Lung (tissue), 12 donors: ENCODE data around the gene KCTD6. TPM values are rescaled to one million over a fixed set of nuclear protein-coding genes. Genes with fewer than 3 reads are reported as not detected.
A peak's percentile ranks its signal among the peaks of the same experiment; 100 is the strongest.

Experiments used
- ATAC-seq: fragments of 200-7000 bp; cut with Tn5 transposase; one replicate; pipeline ENCODE4 v1.9.1; 2020; ENCODE audit warnings: moderate number of reproducible peaks; ENCODE audit not compliant: insufficient read depth, low FRiP score
- DNase-seq, 3 donors: peaks; one replicate each; pipeline ENCODE4 v3.0.0-alpha.2; 2013 to 2017
- H3K27ac ChIP-seq, 2 donors: one replicate each; pipeline ENCODE4 v1.5.1; 2013; ENCODE audit warnings: mild to moderate bottlenecking in 2 of 2, moderate library complexity in 2 of 2, control low read depth in 1 of 2, inconsistent platforms in 1 of 2, low read depth in 1 of 2, low read length in 1 of 2
- H3K27me3 ChIP-seq, 3 donors: one replicate each; pipeline ENCODE4 v1.5.1; 2013; ENCODE audit warnings: low read length in 2 of 3; ENCODE audit not compliant: control insufficient read depth in 3 of 3, insufficient read depth in 3 of 3
- H3K36me3 ChIP-seq, 4 donors: one replicate each; pipeline ENCODE4 v1.5.1; 2013; ENCODE audit warnings: low read length in 4 of 4, mild to moderate bottlenecking in 1 of 4, moderate library complexity in 1 of 4; ENCODE audit not compliant: control insufficient read depth in 4 of 4, insufficient read depth in 4 of 4
- H3K4me1 ChIP-seq, 5 donors: one replicate each; pipeline ENCODE4 v1.5.1; 2013; ENCODE audit warnings: low read length in 5 of 5, mild to moderate bottlenecking in 2 of 5, moderate library complexity in 1 of 5; ENCODE audit not compliant: control insufficient read depth in 5 of 5, insufficient read depth in 5 of 5
- H3K4me3 ChIP-seq: one replicate; pipeline ENCODE4 v1.5.1; 2013; ENCODE audit warnings: mild to moderate bottlenecking, control low read depth, moderate library complexity
- H3K9ac ChIP-seq, 2 donors: one replicate each; pipeline ENCODE4 v1.5.1; 2013; ENCODE audit warnings: low read length in 2 of 2, control low read depth in 1 of 2; ENCODE audit not compliant: insufficient read depth in 1 of 2
- H3K9me3 ChIP-seq, 4 donors: one replicate each; pipeline ENCODE4 v1.5.1; 2013; ENCODE audit warnings: low read length in 3 of 4, mild to moderate bottlenecking in 1 of 4, moderate library complexity in 1 of 4; ENCODE audit not compliant: control insufficient read depth in 4 of 4, insufficient read depth in 3 of 4
- WGBS, 2 donors: extraction: QIAGEN DNeasy Blood & Tissue Kit; methylation state at CpG; one replicate each; pipeline ENCODE4 v1.1.7; 2013; 5-methylcytosine and 5-hydroxymethylcytosine counted together
- polyA plus RNA-seq, 2 donors: library from polyadenylated mRNA; stranded (reverse); fragments of 200-250 nt; gene quantifications; one replicate each; pipeline ENCODE4 v1.2.1, GENCODE V29; 2013
- total RNA-seq, 2 donors: library from RNA; depleted of rRNA in 1 of 2; stranded (reverse); fragments of >200 nt in 1 of 2; gene quantifications; one replicate each; pipeline ENCODE4 v1.2.1, GENCODE V29; 2014 to 2021
- TF ChIP-seq, protein P1 (sequence below): IDR thresholded peaks from 2 replicates; pipeline ENCODE4 v1.5.1; 2012; ENCODE audit warnings: mild to moderate bottlenecking; ENCODE audit errors: control extremely low read depth, extremely low read depth
- donor health status: control.
- donor health status: control.
- donor health status: Bipolar disorder and iron deficiency.
- donor health status: healthy.
- donor health status: DM: yes; HTN: yes; CAD: no.

KCTD6 gene
- total and polyA plus RNA-seq, 4 donors, result 5.4 to 18.0 (median 7.8) TPM

- Histone ChIP-seq H3K9me3 (no peaks in the 10 kb centered on the region), H3K27ac (no peak overlapping the region), H3K36me3 (no peaks in the 10 kb centered on the region), H3K4me3 (no peak overlapping the region), H3K27me3 (no peaks in the 10 kb centered on the region), H3K4me1 (peaks cover 5 to 55% (median 14%) of the 10 kb centered on the region in 5 donors), H3K9ac (no peak overlapping the region)
- WGBS, 2 donors, result 75 to 93% methylated on average over 3 of the region's 3 CpGs
- TF ChIP-seq, protein P1, sequence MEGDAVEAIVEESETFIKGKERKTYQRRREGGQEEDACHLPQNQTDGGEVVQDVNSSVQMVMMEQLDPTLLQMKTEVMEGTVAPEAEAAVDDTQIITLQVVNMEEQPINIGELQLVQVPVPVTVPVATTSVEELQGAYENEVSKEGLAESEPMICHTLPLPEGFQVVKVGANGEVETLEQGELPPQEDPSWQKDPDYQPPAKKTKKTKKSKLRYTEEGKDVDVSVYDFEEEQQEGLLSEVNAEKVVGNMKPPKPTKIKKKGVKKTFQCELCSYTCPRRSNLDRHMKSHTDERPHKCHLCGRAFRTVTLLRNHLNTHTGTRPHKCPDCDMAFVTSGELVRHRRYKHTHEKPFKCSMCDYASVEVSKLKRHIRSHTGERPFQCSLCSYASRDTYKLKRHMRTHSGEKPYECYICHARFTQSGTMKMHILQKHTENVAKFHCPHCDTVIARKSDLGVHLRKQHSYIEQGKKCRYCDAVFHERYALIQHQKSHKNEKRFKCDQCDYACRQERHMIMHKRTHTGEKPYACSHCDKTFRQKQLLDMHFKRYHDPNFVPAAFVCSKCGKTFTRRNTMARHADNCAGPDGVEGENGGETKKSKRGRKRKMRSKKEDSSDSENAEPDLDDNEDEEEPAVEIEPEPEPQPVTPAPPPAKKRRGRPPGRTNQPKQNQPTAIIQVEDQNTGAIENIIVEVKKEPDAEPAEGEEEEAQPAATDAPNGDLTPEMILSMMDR, result no peak
- DNase-seq (no peak), ATAC-seq (no peak)
These were observed 3.2 kb downstream of the KCTD6 start for GRCh38 chr3:58495101-58495500.

DNA sequence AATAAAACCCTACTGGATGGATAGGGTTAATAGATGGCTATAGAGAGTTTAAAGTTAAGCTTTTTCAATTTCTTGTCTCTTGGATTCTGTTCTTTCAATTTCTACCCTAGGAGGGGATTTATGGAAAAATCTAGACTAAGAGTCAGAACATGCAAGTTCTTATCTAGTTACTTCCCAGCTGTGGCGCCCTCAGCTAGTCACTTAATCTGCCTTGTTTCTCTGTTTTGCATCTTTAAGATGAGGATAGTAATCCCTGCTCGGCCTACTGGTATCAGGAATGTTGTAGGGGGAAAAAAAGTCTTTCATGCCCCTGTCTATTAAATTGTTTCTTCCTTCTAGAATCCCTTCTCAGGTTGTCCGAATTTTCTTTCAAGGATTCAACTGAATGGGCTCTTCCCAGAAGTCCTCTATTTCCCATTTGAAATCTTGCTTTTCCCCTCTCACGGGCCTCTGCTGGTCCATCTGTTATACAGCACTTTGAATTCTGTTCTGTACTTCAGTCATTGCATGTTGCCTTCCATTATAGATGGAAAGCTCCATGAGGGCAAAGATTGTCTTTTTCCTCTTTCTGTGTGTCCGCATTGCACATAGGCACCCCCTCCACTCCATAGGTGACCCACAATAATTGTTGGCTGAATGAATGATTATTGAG is 4.4 kb downstream of the KCTD6 start:
- Histone ChIP-seq H3K4me1 (peaks cover 0 to 50% (median 11%) of the 10 kb centered on the region in 5 donors), H3K27me3 (no peaks in the 10 kb centered on the region), H3K9me3 (no peaks in the 10 kb centered on the region), H3K36me3 (peaks cover 0 to 4% (median 2%) of the 10 kb centered on the region in 4 donors), H3K4me3 (no peak overlapping the region), H3K27ac (no peak overlapping the region), H3K9ac (no peak overlapping the region)
- 89 to 94% methylated on average over 5 of the region's 5 CpGs for WGBS, 2 donors
- no peak for ATAC-seq
- peak in 1 of 3 donors; percentile 33 for DNase-seq
- TF ChIP-seq, protein P1, result no peak

DNA sequence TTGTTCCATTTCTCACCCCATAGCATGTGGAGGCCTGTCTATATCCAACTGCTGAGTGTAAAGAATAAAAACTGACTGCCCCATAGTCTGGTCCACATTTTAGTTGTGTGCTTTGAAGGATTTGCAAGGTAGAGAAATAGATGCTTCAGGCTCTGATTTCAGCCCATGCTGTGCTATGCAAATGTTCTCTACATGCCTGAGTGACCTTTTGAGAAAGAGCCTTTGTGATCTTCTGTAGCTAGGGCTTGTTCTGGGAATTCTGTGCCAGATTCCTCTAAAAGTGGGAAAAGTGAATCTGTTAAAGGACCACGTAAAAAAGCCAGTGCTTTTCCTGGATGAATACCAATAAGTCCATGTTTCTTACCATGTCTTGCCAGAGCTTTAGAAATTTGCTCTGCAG is 5.2 kb downstream of the KCTD6 start:
- ATAC-seq (no peak), DNase-seq (no peak)
- Histone ChIP-seq H3K4me3 (no peak overlapping the region), H3K36me3 (peaks cover 0 to 7% (median 2%) of the 10 kb centered on the region in 4 donors), H3K27ac (no peak overlapping the region), H3K9ac (no peak overlapping the region), H3K9me3 (no peaks in the 10 kb centered on the region), H3K27me3 (no peaks in the 10 kb centered on the region), H3K4me1 (peaks cover 0 to 49% (median 11%) of the 10 kb centered on the region in 5 donors)
- TF ChIP-seq, protein P1, result no peak
- 35 to 71% methylated on average over 1 of the region's 1 CpG for WGBS, 2 donors
